C4-2B (cell line): Measurements from ENCODE around the gene ADM2.
A peak's percentile ranks its signal among the peaks of the same experiment; 100 is the strongest.

Experiments used
- H3K27ac ChIP-seq: fragments of 450-650 bp; 2 replicates; pipeline ENCODE4 v1.5.1; 2017
- CTCF ChIP-seq: fragments of 450-650 bp; conservative IDR thresholded peaks from 2 replicates; pipeline ENCODE4 v1.5.1; 2017; ENCODE audit warnings: mild to moderate bottlenecking
- ZFX ChIP-seq: fragments of 450-650 bp; IDR thresholded peaks from 2 replicates; pipeline ENCODE4 v1.6.1; 2017

ADM2 gene

DNA sequence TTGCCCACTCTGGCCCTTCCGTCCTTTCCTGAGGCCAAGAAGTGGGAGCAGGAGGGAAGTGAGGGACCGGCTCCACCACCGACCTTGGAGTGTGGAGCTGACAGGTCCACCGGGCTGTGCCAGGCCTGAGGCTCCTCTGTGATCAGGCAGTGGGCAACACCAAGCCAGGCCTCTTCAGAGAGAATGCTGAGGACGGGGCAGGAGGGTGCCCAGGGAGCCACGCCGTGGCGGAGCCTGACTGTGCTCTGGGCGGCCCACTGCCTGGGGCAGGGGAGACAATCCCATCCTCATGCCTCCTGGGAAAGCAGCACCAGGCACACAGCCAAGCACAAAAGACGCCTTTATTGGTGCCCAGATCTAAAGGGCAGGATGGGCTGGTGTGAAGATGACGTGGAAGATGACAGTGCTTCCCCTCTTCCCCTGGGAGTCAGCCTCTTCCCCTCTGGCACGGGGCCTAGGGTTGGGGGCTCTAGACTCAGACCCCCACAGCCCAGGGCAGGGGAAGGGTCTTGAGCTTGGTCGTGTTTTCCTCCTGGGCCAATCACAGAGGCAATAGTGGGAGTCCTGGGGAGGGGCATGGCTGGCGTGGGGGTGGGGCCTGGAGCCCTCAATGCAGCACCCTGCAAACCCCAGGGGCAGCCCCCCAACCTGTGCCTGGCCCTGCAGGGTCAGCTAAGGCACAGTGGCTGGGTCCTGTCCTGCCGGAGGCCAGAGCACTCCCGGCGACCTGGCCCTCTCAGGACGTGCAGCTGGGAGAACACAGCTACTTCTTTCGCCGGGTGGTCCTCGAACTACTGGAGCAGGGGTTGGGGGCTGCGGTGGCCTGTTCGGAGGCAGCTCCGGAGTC, 21.5 kb downstream of the ADM2 start:
- no peak overlapping the region for H3K27ac ChIP-seq
- TF ChIP-seq CTCF (no peak), ZFX (no peak)

- TF ChIP-seq ZFX, result no peak
- H3K27ac ChIP-seq, result no peak overlapping the region
Observed at GRCh38 chr22:50503475-50504145, 22.3 kb downstream of the ADM2 start.

- TF ChIP-seq CTCF (no peak), ZFX (no peak)
- H3K27ac ChIP-seq, result no peak overlapping the region
Observed at GRCh38 chr22:50504369-50505211, 23.2 kb downstream of the ADM2 start.

- TF ChIP-seq ZFX, result no peak
- no peak for TF ChIP-seq CTCF
- no peak overlapping the region for H3K27ac ChIP-seq
Observed at GRCh38 chr22:50505276-50505775, 24.0 kb downstream of the ADM2 start.

DNA sequence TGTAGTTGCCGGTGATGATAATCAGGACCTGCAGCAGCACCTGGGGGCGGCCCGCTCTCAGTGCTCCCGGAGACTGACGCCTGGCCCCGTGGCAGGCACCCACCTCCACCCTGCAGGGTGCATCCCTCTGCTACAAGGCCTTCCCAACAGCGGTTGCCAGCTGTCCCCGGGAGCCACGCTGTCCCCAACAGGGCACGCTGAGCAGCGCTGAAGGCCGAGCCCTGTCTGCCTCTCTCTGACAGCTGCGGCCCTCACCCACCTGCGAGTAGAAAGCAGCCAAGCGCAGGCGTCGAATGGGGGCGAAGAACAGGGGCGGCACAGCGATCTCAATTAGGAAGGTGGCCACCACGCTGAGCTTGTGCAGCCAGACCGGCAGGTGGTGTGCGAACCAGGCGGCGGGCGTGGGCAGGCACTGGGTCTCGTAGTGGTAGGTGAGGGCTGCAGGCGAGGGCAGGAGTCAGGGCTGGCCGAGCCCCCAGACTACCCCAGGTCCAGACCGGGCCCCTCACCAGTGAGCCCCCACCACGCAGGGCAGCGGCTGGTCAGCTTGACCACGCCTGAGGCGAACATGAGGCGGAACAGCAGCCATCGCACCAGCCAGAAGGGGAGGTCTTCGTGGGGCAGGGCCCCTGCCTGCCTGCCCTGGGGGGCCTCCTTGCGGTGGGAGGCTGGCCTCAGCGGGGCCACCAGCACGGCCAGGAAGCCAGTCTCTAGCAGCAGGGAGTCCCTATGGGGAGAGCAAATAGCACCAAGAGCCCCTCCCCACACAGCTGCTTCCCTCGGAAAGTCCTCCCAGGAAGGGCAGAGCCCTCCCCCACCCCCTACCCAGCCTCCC, 24.6 kb downstream of the ADM2 start:
- peak overlapping the region; percentile 85 for H3K27ac ChIP-seq
- no peak for TF ChIP-seq ZFX
- no peak for TF ChIP-seq CTCF

GRCh38 chr22:50506611-50507420, 25.5 kb downstream of the ADM2 start:
- peak overlapping the region; percentile 85 for H3K27ac ChIP-seq
- TF ChIP-seq ZFX (no peak), CTCF (no peak)
